Fibroblast of lung (primary cell): ENCODE results near the gene OLFM3. TPM values are rescaled to one million over a fixed set of nuclear protein-coding genes. Genes with fewer than 3 reads are reported as not detected.

Experiments
- DNase-seq, 2 donors: peaks; one replicate each; pipeline versions ENCODE4 v3.0.0 to v3.0.0-alpha.2; 2010; ENCODE audit warnings: low read depth in 2 of 2
- H2AFZ ChIP-seq: 2 replicates; pipeline ENCODE4 v1.5.1; 2012; ENCODE audit warnings: low read length, control low read depth, inconsistent platforms
- H3K27ac ChIP-seq: 2 replicates; pipeline ENCODE4 v1.5.1; 2011; ENCODE audit warnings: low read length, control low read depth; ENCODE audit not compliant: insufficient read depth
- H3K27me3 ChIP-seq: 2 replicates; pipeline ENCODE4 v1.5.1; 2011; ENCODE audit warnings: mild to moderate bottlenecking, low read length; ENCODE audit not compliant: control insufficient read depth, insufficient read depth
- H3K36me3 ChIP-seq: 2 replicates; pipeline ENCODE4 v1.5.1; 2011; ENCODE audit warnings: low read length; ENCODE audit not compliant: control insufficient read depth, insufficient read depth
- H3K4me1 ChIP-seq: 2 replicates; pipeline ENCODE4 v1.5.1; 2011; ENCODE audit warnings: low read length; ENCODE audit not compliant: control insufficient read depth, insufficient read depth; ENCODE audit errors: extremely low read depth
- H3K4me2 ChIP-seq: 2 replicates; pipeline ENCODE4 v1.5.1; 2011; ENCODE audit warnings: low read length, control low read depth; ENCODE audit not compliant: insufficient read depth; ENCODE audit errors: extremely low read depth
- H3K4me3 ChIP-seq, 4 experiments: fragments of 200-600 bp in 1 of 4; sonication (generic) in 1 of 4; replicated peaks in 1 of 4; 2 replicates each; pipeline ENCODE4 v1.5.1; 2011 to 2016; ENCODE audit warnings: low read length in 4 of 4, low read depth in 3 of 4, mild to moderate bottlenecking in 3 of 4, control low read depth in 2 of 4, inconsistent platforms in 1 of 4, mixed read lengths in 1 of 4; ENCODE audit not compliant: insufficient read depth in 1 of 4; ENCODE audit errors: control extremely low read depth in 1 of 4
- H3K79me2 ChIP-seq: 2 replicates; pipeline ENCODE4 v1.5.1; 2012; ENCODE audit warnings: mild to moderate bottlenecking, low read length, inconsistent platforms; ENCODE audit not compliant: control insufficient read depth, insufficient read depth
- H3K9ac ChIP-seq: 2 replicates; pipeline ENCODE4 v1.5.1; 2011; ENCODE audit warnings: mild to moderate bottlenecking, low read length, control low read depth; ENCODE audit not compliant: insufficient read depth
- H3K9me3 ChIP-seq: 2 replicates; pipeline ENCODE4 v1.5.1; 2012; ENCODE audit warnings: low read depth, low read length; ENCODE audit not compliant: control insufficient read depth, insufficient read depth
- H4K20me1 ChIP-seq: 2 replicates; pipeline ENCODE4 v1.5.1; 2011; ENCODE audit warnings: low read length; ENCODE audit not compliant: control insufficient read depth, insufficient read depth; ENCODE audit errors: extremely low read depth
- EZH2 ChIP-seq: IDR thresholded peaks from 2 replicates; pipeline ENCODE4 v1.5.1; 2012; ENCODE audit warnings: low read length, control low read depth, mild to moderate bottlenecking; ENCODE audit errors: missing control alignments
- polyA plus RNA-seq, 2 donors: library from polyadenylated mRNA; depleted of rRNA in 1 of 2; stranded (reverse) in 1 of 2; unstranded in 1 of 2; fragments of >200 nt; gene quantifications; 2 replicates each; pipeline ENCODE4 v1.2.1, GENCODE V29; 2011 to 2012; ENCODE audit warnings: missing spikeins in 1 of 2
- total RNA-seq: library from RNA; depleted of rRNA; stranded (reverse); fragments of >200 nt; gene quantifications from 2 replicates; pipeline ENCODE4 v1.2.1, GENCODE V29; 2014
- TF ChIP-seq, protein P1 (sequence below), 2 donors: IDR thresholded peaks in 1 of 2; conservative IDR thresholded peaks in 1 of 2; 1 replicate in 1 of 2; 2 replicates in 1 of 2; pipeline ENCODE4 v1.5.1; 2011 to 2012; ENCODE audit warnings: low read length in 2 of 2, control low read depth in 1 of 2, inconsistent platforms in 1 of 2, low read depth in 1 of 2, mild to moderate bottlenecking in 1 of 2

The OLFM3 gene
- total and polyA plus RNA-seq, 2 donors (not counting 1 experiment from before 2014, with no cell fraction given) = not detected

DNA sequence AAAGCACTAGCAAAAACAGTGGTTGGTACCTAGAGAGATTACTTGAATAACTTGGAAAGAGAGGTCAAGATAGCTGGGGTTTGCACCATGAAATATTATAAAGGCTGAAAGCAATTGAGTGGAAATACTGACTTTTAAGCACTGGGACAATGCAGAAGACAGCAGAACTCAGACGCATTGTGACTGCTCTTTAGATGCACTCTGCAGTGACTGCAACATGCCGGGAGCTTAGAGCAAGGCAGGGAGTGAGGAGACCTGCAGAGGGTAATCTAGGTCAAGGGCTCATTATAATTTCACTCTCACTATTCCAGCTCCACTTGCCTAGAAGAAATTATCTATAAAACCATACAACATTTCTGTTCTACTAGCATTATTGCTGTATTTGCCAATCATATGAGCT, 36.6 kb downstream of the OLFM3 start:
- TF ChIP-seq EZH2 = no peak
- TF ChIP-seq, protein P1, sequence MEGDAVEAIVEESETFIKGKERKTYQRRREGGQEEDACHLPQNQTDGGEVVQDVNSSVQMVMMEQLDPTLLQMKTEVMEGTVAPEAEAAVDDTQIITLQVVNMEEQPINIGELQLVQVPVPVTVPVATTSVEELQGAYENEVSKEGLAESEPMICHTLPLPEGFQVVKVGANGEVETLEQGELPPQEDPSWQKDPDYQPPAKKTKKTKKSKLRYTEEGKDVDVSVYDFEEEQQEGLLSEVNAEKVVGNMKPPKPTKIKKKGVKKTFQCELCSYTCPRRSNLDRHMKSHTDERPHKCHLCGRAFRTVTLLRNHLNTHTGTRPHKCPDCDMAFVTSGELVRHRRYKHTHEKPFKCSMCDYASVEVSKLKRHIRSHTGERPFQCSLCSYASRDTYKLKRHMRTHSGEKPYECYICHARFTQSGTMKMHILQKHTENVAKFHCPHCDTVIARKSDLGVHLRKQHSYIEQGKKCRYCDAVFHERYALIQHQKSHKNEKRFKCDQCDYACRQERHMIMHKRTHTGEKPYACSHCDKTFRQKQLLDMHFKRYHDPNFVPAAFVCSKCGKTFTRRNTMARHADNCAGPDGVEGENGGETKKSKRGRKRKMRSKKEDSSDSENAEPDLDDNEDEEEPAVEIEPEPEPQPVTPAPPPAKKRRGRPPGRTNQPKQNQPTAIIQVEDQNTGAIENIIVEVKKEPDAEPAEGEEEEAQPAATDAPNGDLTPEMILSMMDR (conservative IDR thresholded peaks at IDR 0.05 in 1 of 2, IDR thresholded peaks at IDR 0.05 in 1 of 2; ENCODE audit: low read depth in 1 of 2, low read length in 2 of 2) = no peak

DNA sequence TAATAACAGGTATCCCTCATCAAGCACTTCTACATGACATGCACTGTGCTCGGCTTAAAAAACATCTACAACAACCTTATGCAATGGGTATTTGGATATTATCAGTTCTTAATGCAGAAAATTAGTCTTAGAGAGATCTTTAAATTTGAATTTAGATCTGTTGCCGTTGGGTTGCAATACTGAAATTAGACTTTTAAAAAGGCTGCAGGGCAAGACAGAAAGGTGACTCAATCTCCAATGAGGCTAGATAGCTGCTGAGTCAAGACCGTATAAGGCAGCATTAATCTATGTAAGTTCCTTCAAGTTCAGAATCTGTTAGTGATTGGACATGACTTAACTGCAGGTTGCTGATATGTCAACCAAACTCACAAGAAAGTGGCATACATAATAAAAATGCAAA, 37.3 kb downstream of the OLFM3 start:
- no peaks in the 10 kb centered on the region for H3K27me3 ChIP-seq
- H3K9me3 ChIP-seq = no peaks in the 10 kb centered on the region
- no peak for DNase-seq
- no peak overlapping the region for H3K9ac ChIP-seq
- no peaks in the 10 kb centered on the region for H4K20me1 ChIP-seq
- no peaks in the 10 kb centered on the region for H3K4me1 ChIP-seq
- H3K27ac ChIP-seq = no peak overlapping the region
- no peak overlapping the region for H3K4me3 ChIP-seq
- no peak overlapping the region for H2AFZ ChIP-seq
- TF ChIP-seq, protein P1 (conservative IDR thresholded peaks at IDR 0.05 in 1 of 2, IDR thresholded peaks at IDR 0.05 in 1 of 2; ENCODE audit: low read depth in 1 of 2, low read length in 2 of 2) = no peak
- TF ChIP-seq EZH2 = no peak
- no peaks in the 10 kb centered on the region for H3K79me2 ChIP-seq
- no peak overlapping the region for H3K4me2 ChIP-seq
- no peaks in the 10 kb centered on the region for H3K36me3 ChIP-seq

More for the DNA sequence above, 36.6 kb downstream of the OLFM3 start:
- H3K79me2 ChIP-seq = no peaks in the 10 kb centered on the region
- H4K20me1 ChIP-seq = no peaks in the 10 kb centered on the region
- H3K27ac ChIP-seq = no peak overlapping the region
- no peaks in the 10 kb centered on the region for H3K36me3 ChIP-seq
- no peak overlapping the region for H3K9ac ChIP-seq
- no peaks in the 10 kb centered on the region for H3K9me3 ChIP-seq
- H2AFZ ChIP-seq = no peak overlapping the region
- no peak overlapping the region for H3K4me3 ChIP-seq
- no peaks in the 10 kb centered on the region for H3K4me1 ChIP-seq
- DNase-seq = no peak
- H3K27me3 ChIP-seq = no peaks in the 10 kb centered on the region
- H3K4me2 ChIP-seq = no peak overlapping the region

DNA sequence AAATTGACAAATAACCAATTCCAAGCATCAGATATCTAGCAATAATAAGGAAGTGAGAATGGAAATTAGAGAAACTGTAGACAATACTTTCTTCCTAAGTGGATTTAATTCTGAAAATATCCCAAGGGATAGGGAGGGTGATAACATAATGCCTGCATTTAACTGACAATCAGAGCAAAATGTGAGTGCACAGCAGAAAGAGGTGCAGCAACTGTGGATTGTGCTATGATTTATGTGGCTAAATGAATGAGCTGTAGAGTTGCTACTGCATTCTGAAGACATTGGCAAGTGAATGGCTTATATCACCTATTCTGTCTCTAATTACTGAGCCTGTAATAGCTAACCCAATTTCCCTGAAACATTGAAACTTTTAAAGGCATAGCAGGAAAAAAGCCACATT, 39.0 kb downstream of the OLFM3 start:
- Histone ChIP-seq H3K4me3 (no peak overlapping the region), H3K9me3 (no peaks in the 10 kb centered on the region), H3K4me1 (no peaks in the 10 kb centered on the region), H3K79me2 (no peaks in the 10 kb centered on the region), H3K36me3 (no peaks in the 10 kb centered on the region), H3K27me3 (no peaks in the 10 kb centered on the region), H2AFZ (no peak overlapping the region), H3K9ac (no peak overlapping the region), H3K27ac (no peak overlapping the region), H3K4me2 (no peak overlapping the region), H4K20me1 (no peaks in the 10 kb centered on the region)
- DNase-seq = no peak
- TF ChIP-seq, protein P1 (conservative IDR thresholded peaks at IDR 0.05 in 1 of 2, IDR thresholded peaks at IDR 0.05 in 1 of 2; ENCODE audit: low read depth in 1 of 2, low read length in 2 of 2) = no peak
- TF ChIP-seq EZH2 = no peak
